Measurements from ENCODE around the gene SRRM3.
"Not testable (repeated sequence)": the region's sequence is repeated elsewhere in the genome, so short reads cannot be mapped to it uniquely, and the experiment has no call there.

SRRM3 gene

GRCh38 chr7:76330261-76330660, 128.6 kb downstream of the SRRM3 start:
- in situ Hi-C loops (cut with HindIII; ENCODE audit: low sequenced_read_pairs): no loop called here

DNA sequence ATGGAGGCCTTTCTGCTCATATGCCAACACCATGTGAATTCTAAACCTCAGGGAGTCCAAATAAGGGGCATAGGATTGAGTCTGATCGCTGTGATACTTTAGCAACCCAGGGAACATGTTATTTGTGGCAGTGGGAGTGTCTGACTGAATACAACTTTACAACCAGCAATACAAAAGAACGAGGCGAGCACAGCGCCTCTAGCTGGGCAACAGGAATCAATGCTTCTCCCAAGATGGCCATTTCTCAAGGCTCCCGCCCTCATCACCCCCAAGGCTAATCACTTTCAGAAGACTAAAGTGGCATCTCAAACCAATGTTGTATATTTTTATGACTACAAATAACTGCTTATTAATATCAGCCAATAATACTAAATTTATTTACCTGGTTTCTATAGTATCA, 129.0 kb downstream of the SRRM3 start:
- in situ Hi-C loops (cut with HindIII; ENCODE audit: low sequenced_read_pairs): no loop called here

DNA sequence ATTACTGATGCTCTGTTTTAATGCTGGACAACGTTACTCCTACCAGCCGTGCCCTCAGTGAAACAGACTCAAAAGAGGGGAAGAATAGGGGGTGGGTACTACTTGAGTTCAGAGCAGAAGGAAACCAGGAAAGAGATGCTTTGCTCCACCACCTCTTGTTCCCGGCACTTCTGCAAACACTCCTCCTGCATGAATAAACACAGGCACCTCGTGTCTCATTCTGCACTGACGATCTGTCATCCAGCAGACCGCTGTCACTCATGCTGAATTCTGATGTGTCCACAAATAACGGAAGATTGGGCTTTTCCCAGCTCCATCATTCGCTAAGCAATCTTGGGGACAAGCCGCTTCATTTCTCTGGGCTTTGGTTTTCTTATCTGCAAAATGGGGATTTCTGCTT, 130.4 kb downstream of the SRRM3 start:
- in situ Hi-C loops (cut with HindIII; ENCODE audit: low sequenced_read_pairs): no loop called here

DNA sequence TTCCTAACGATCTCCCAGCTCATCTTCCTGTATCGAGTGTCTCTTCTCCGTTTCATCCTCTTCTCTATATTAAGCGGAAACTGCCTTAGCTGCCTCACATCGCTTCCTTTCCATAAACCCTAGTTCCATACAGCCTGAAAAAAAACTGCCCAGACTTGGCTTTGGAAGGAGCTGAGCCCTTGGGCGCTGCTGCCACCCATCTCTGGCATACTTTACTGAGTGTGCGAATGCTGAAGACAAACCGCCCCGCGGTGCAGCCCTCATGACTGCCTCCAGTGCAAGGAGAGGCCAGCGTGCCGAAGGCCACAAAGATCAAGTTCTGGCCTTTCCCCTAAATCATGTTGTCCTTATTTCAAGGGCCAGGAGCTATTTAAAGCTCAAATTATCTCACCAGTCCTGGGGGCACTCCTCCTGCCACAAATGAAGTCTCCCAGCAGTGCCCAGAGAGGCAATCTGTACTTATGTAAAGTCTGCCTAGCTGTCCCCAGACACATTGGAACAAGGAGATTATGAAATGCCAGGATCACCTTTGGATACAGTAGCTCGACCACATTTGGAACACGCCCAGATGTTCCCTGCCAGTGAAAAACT, 131.9 kb downstream of the SRRM3 start:
- in situ Hi-C loops (cut with HindIII; ENCODE audit: low sequenced_read_pairs): no loop called here

DNA sequence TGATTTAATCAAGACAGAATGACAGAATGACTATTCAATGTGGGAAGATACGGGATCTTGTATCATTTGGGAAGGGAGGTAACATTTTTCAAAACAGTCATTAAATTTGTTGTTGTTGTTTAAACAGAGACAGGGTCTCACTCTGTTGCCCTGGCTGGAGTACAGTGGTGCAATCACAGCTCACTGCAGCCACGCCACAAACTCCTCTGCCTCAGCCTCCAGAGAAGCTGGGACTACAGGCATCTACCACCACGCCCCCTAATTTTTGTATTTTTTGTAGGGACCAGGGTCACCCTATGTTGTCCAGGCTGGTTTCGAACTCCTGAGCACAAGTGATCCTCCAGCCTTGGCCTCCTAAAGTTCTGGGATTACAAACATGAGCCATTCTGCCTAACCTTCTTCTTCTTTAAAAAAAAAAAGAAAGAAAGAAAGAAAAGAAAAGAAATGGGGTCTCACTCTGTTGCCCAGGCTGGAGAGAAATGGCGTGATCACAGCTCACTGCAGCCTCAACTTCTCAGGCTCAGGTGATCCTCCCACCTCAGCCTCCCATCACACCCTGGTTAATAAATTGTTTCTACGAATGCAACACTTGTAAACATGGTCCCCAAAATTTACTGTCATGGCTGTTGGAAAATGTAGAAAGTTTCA, 132.7 kb downstream of the SRRM3 start:
- in situ Hi-C loops (cut with HindIII; ENCODE audit: low sequenced_read_pairs): no loop called here

DNA sequence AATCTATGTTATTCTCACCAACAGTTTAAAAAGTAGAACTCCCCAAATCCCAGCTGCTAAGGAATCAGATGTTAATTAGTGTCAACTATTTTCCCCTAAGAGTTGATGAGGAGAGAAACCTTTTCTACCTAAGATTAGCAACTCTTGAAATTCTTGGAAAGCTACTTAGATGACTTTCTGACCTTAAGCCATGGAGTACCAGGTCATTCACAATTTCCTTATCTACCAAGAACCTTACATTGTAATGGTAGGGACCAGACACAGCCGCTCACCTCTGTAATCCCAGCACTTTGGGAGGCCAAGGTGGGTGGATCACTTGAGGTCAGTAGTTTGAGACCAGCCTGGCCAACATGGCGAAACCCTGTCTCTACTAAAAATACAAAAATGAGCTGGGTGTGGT, 133.7 kb downstream of the SRRM3 start:
- in situ Hi-C loops (cut with HindIII; ENCODE audit: low sequenced_read_pairs): not testable (repeated sequence)

GRCh38 chr7:76336094-76336493, 134.4 kb downstream of the SRRM3 start:
- in situ Hi-C loops (cut with HindIII; ENCODE audit: low sequenced_read_pairs): no loop called here
